HepG2 (cell line): Measurements from ENCODE around the gene TFF2. TPM values are rescaled to one million over a fixed set of nuclear protein-coding genes. Genes with fewer than 3 reads are reported as not detected.

Experiments used
- ESRRA ChIP-seq: sonication (generic); formaldehyde crosslinking; IDR thresholded peaks from 2 replicates; pipeline ENCODE4 v1.5.1; 2020; ENCODE audit warnings: mild to moderate bottlenecking, low read depth, missing genetic modification reagents
- HNF4A ChIP-seq: sonication (generic); formaldehyde crosslinking; IDR thresholded peaks from 2 replicates; pipeline ENCODE4 v1.4.0; 2020; ENCODE audit warnings: missing genetic modification reagents
- MAFF ChIP-seq: IDR thresholded peaks from 2 replicates; pipeline ENCODE4 v1.6.1; 2011; ENCODE audit warnings: low read depth, low read length, improper control_type of control experiment
- TAF1 ChIP-seq: sonication (generic); formaldehyde crosslinking; IDR thresholded peaks from 2 replicates; pipeline ENCODE4 v1.4.0; 2020; ENCODE audit warnings: missing genetic modification reagents
- ZNF207 ChIP-seq: fragments of 450-650 bp; IDR thresholded peaks from 2 replicates; pipeline ENCODE4 v1.6.1; 2016; ENCODE audit warnings: antibody characterized with exemption, borderline replicate concordance
- ZNF629 ChIP-seq: sonication (generic); formaldehyde crosslinking; conservative IDR thresholded peaks from 2 replicates; pipeline ENCODE4 v1.5.0; 2020; ENCODE audit warnings: missing genetic modification reagents
- polyA plus RNA-seq, 8 experiments: library from polyadenylated mRNA; depleted of rRNA in 3 of 8; stranded (reverse) in 7 of 8; unstranded in 1 of 8; fragments of >200 nt; fragmentation: Illumina TruSeq in 4 of 8; extraction: Trizol in 4 of 8; gene quantifications; 2 replicates each; pipeline versions ENCODE4 v1.2.1 to v1.2.3, GENCODE V29; 2011 to 2016; ENCODE audit warnings: low read depth in 4 of 8, missing spikeins in 1 of 8, mixed read lengths in 1 of 8; ENCODE audit not compliant: insufficient read depth in 1 of 8
- total RNA-seq, 5 experiments: library from RNA; depleted of rRNA; stranded (reverse); fragments of >200 nt; fragmentation: Illumina TruSeq; extraction: Trizol; gene quantifications; 2 replicates each; pipeline ENCODE4 v1.2.3, GENCODE V29; 2016; ENCODE audit warnings: low read depth in 1 of 5
- TF ChIP-seq, protein P1 (sequence below): sonication (generic); formaldehyde crosslinking; conservative IDR thresholded peaks from 2 replicates; pipeline ENCODE4 v1.4.0; 2020; ENCODE audit warnings: mild to moderate bottlenecking, missing genetic modification reagents, moderate library complexity
- TF ChIP-seq, protein P2 (sequence below): sonication (generic); formaldehyde crosslinking; IDR thresholded peaks from 2 replicates; pipeline ENCODE4 v1.5.1; 2020; ENCODE audit warnings: mild to moderate bottlenecking, missing genetic modification reagents, borderline replicate concordance
- TF ChIP-seq, protein P3 (sequence below): sonication (generic); formaldehyde crosslinking; IDR thresholded peaks from 2 replicates; pipeline ENCODE4 v1.4.0; 2020; ENCODE audit warnings: mild to moderate bottlenecking, low read depth, missing genetic modification reagents
- TF ChIP-seq, protein P4 (sequence below): sonication (generic); formaldehyde crosslinking; IDR thresholded peaks from 2 replicates; pipeline ENCODE4 v1.4.0; 2020; ENCODE audit warnings: missing genetic modification reagents

Gene TFF2
- total and polyA plus RNA-seq, 2 of the 13 experiments (the other 11 are each of a cell fraction or from before 2014, with no cell fraction given) = 1.5 TPM; not detected in 1

DNA sequence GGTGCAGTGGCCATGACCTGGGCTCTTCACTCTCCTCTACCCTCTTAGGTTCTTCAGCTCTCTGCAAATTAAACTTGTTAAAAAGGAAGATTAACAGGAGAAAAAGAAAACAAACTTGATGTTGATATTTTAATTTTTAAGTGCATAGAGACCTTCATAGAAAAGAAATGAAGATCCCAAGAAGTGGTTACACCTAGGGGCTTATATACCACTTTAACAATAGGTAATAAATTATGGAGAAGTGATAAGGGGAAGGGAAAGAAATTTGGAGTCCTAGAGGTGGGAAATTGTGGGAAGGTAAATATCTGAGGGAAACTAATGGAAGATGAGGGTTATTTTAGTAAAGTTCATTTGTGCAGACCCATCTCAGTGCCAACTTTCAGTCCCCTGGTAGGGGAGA is 19.1 kb downstream of the TFF2 start (continued):
- TF ChIP-seq, protein P1, sequence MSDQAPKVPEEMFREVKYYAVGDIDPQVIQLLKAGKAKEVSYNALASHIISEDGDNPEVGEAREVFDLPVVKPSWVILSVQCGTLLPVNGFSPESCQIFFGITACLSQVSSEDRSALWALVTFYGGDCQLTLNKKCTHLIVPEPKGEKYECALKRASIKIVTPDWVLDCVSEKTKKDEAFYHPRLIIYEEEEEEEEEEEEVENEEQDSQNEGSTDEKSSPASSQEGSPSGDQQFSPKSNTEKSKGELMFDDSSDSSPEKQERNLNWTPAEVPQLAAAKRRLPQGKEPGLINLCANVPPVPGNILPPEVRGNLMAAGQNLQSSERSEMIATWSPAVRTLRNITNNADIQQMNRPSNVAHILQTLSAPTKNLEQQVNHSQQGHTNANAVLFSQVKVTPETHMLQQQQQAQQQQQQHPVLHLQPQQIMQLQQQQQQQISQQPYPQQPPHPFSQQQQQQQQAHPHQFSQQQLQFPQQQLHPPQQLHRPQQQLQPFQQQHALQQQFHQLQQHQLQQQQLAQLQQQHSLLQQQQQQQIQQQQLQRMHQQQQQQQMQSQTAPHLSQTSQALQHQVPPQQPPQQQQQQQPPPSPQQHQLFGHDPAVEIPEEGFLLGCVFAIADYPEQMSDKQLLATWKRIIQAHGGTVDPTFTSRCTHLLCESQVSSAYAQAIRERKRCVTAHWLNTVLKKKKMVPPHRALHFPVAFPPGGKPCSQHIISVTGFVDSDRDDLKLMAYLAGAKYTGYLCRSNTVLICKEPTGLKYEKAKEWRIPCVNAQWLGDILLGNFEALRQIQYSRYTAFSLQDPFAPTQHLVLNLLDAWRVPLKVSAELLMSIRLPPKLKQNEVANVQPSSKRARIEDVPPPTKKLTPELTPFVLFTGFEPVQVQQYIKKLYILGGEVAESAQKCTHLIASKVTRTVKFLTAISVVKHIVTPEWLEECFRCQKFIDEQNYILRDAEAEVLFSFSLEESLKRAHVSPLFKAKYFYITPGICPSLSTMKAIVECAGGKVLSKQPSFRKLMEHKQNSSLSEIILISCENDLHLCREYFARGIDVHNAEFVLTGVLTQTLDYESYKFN = no peak
- TF ChIP-seq, protein P2, sequence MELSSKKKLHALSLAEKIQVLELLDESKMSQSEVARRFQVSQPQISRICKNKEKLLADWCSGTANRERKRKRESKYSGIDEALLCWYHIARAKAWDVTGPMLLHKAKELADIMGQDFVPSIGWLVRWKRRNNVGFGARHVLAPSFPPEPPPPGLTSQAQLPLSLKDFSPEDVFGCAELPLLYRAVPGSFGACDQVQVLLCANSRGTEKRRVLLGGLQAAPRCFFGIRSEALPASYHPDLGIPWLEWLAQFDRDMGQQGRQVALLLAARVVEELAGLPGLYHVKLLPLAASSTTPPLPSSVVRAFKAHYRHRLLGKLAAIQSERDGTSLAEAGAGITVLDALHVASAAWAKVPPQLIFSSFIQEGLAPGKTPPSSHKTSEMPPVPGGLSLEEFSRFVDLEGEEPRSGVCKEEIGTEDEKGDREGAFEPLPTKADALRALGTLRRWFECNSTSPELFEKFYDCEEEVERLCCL (CRISPR knock-in tag) = no peak
- TF ChIP-seq ZNF207 (no peak), ZNF629 (CRISPR knock-in tag) (no peak), MAFF (no peak), TAF1 (CRISPR knock-in tag) (no peak), ESRRA (CRISPR knock-in tag) (no peak), HNF4A (no peak)
- TF ChIP-seq, protein P3, sequence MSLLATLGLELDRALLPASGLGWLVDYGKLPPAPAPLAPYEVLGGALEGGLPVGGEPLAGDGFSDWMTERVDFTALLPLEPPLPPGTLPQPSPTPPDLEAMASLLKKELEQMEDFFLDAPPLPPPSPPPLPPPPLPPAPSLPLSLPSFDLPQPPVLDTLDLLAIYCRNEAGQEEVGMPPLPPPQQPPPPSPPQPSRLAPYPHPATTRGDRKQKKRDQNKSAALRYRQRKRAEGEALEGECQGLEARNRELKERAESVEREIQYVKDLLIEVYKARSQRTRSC (CRISPR knock-in tag) = no peak
- TF ChIP-seq, protein P4, sequence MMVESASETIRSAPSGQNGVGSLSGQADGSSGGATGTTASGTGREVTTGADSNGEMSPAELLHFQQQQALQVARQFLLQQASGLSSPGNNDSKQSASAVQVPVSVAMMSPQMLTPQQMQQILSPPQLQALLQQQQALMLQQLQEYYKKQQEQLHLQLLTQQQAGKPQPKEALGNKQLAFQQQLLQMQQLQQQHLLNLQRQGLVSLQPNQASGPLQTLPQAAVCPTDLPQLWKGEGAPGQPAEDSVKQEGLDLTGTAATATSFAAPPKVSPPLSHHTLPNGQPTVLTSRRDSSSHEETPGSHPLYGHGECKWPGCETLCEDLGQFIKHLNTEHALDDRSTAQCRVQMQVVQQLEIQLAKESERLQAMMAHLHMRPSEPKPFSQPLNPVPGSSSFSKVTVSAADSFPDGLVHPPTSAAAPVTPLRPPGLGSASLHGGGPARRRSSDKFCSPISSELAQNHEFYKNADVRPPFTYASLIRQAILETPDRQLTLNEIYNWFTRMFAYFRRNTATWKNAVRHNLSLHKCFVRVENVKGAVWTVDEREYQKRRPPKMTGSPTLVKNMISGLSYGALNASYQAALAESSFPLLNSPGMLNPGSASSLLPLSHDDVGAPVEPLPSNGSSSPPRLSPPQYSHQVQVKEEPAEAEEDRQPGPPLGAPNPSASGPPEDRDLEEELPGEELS (CRISPR knock-in tag) = no peak
